SK-N-SH (cell line): ENCODE data around the gene PDIA6. TPM values are rescaled to one million over a fixed set of nuclear protein-coding genes. Genes with fewer than 3 reads are reported as not detected.
"Not testable (repeated sequence)": the region's sequence is repeated elsewhere in the genome, so short reads cannot be mapped to it uniquely, and the experiment has no call there.

ENCODE experiments used
- CTCF ChIA-PET: fragments of 300-600, 350-600 bp; formaldehyde crosslinking; extraction: SDS; loops from one replicate; lab custom pipeline; 2021; lab: Yijun Ruan, JAX
- POLR2A ChIA-PET: fragments of 350-600 bp; sonication (Branson Sonifier 250); formaldehyde crosslinking; extraction: SDS; loops from one replicate; lab custom pipeline; 2020; ENCODE audit warnings: antibody characterized with exemption, inconsistent platforms; lab: Yijun Ruan, JAX
- DNase-seq: peaks from one replicate; pipeline ENCODE4 v3.0.0; 2012
- H2AFZ ChIP-seq: fragments of 200-600 bp; sonication (generic); 2 replicates; pipeline ENCODE4 v1.8.1; 2016; ENCODE audit warnings: antibody characterized with exemption, mild to moderate bottlenecking, low read depth
- H3F3A ChIP-seq: fragments of 200-600 bp; sonication (generic); replicated peaks from 2 replicates; pipeline ENCODE3; 2016; ENCODE audit warnings: antibody characterized with exemption, mild to moderate bottlenecking; ENCODE audit not compliant: insufficient read depth
- H3K27ac ChIP-seq, 2 experiments: fragments of 200-500 bp in 1 of 2; fragments of 200-600 bp in 1 of 2; sonication (Bioruptor generic) in 1 of 2; sonication (generic), shearing (Covaris generic) in 1 of 2; 2 replicates each; pipeline versions ENCODE4 v1.5.1 to v1.6.1; 2014 to 2016; ENCODE audit warnings: low read depth in 2 of 2, inconsistent platforms in 1 of 2, low read length in 1 of 2, mild to moderate bottlenecking in 1 of 2, mixed read lengths in 1 of 2
- H3K27me3 ChIP-seq: fragments of 200-600 bp; sonication (generic), shearing (Covaris generic); 2 replicates; pipeline ENCODE4 v1.6.1; 2016; ENCODE audit warnings: mixed run types; ENCODE audit not compliant: insufficient read depth
- H3K36me3 ChIP-seq, 2 experiments: fragments of 200-500 bp in 1 of 2; fragments of 200-600 bp in 1 of 2; sonication (Bioruptor generic) in 1 of 2; sonication (generic) in 1 of 2; replicated peaks in 1 of 2; 2 replicates each; pipeline versions ENCODE3 to v1.5.1; 2014 to 2016; ENCODE audit warnings: low read length in 1 of 2, mild to moderate bottlenecking in 1 of 2; ENCODE audit not compliant: insufficient read depth in 2 of 2, control insufficient read depth in 1 of 2
- H3K4me1 ChIP-seq, 2 experiments: fragments of 200-500 bp in 1 of 2; fragments of 200-600 bp in 1 of 2; sonication (Bioruptor generic) in 1 of 2; sonication (generic), shearing (Covaris generic) in 1 of 2; 2 replicates each; pipeline versions ENCODE4 v1.5.1 to v1.6.1; 2014 to 2016; ENCODE audit warnings: low read depth in 1 of 2, low read length in 1 of 2, mixed run types in 1 of 2; ENCODE audit not compliant: insufficient read depth in 2 of 2, control insufficient read depth in 1 of 2
- H3K4me2 ChIP-seq: fragments of 200-600 bp; sonication (generic), shearing (Covaris generic); 2 replicates; pipeline ENCODE4 v1.6.1; 2017; ENCODE audit warnings: mixed run types
- H3K4me3 ChIP-seq, 2 experiments: fragments of 200-500 bp in 1 of 2; fragments of 200-600 bp in 1 of 2; sonication (Bioruptor generic) in 1 of 2; sonication (generic), shearing (Covaris generic) in 1 of 2; 2 replicates each; pipeline versions ENCODE4 v1.5.1 to v1.8.1; 2014 to 2016; ENCODE audit warnings: low read depth in 2 of 2, inconsistent platforms in 1 of 2, low read length in 1 of 2, mild to moderate bottlenecking in 1 of 2, mixed read lengths in 1 of 2, moderate library complexity in 1 of 2
- H3K79me2 ChIP-seq: fragments of 200-600 bp; sonication (generic); 2 replicates; pipeline ENCODE4 v1.8.1; 2017; ENCODE audit warnings: mild to moderate bottlenecking; ENCODE audit not compliant: insufficient read depth
- H3K9ac ChIP-seq: fragments of 200-600 bp; sonication (generic); 2 replicates; pipeline ENCODE4 v1.6.1; 2017; ENCODE audit warnings: mixed run types
- H3K9me2 ChIP-seq: fragments of 200-600 bp; sonication (generic); 2 replicates; pipeline ENCODE4 v1.6.1; 2017; ENCODE audit warnings: mixed run types
- H3K9me3 ChIP-seq: fragments of 200-600 bp; sonication (generic); 2 replicates; pipeline ENCODE4 v1.6.1; 2017; ENCODE audit warnings: mixed run types, mild to moderate bottlenecking, moderate library complexity
- H4K20me1 ChIP-seq: fragments of 200-600 bp; sonication (generic); 2 replicates; pipeline ENCODE4 v1.6.1; 2017; ENCODE audit warnings: mild to moderate bottlenecking, mixed run types; ENCODE audit not compliant: insufficient read depth
- CTCF ChIP-seq: fragments of 200-600 bp; sonication (generic); IDR thresholded peaks from 2 replicates; pipeline ENCODE4 v1.6.1; 2017; ENCODE audit warnings: antibody characterized with exemption, mild to moderate bottlenecking, moderate library complexity
- FOXJ3 ChIP-seq: sonication (generic); formaldehyde crosslinking; IDR thresholded peaks from 2 replicates; pipeline ENCODE4 v1.5.1; 2020; ENCODE audit warnings: mild to moderate bottlenecking, missing genetic modification reagents
- IRF3 ChIP-seq: fragments of 150-350 bp; IDR thresholded peaks from 2 replicates; pipeline ENCODE4 v1.6.1; 2016; ENCODE audit warnings: mild to moderate bottlenecking, low read depth, low read length
- NFIC ChIP-seq: IDR thresholded peaks from 2 replicates; pipeline ENCODE4 v1.4.0; 2012; ENCODE audit warnings: borderline replicate concordance
- PBX3 ChIP-seq: IDR thresholded peaks from 2 replicates; pipeline ENCODE4; 2012
- RAD21 ChIP-seq: IDR thresholded peaks from 2 replicates; pipeline ENCODE4 v1.6.1; 2012; ENCODE audit warnings: mild to moderate bottlenecking, low read length
- TAF1 ChIP-seq: IDR thresholded peaks from 2 replicates; pipeline ENCODE4 v1.6.1; 2012; ENCODE audit warnings: low read depth, mild to moderate bottlenecking, low read length, moderate library complexity, borderline replicate concordance
- TEAD4 ChIP-seq: IDR thresholded peaks from 2 replicates; pipeline ENCODE4 v1.4.0; 2012; ENCODE audit warnings: mild to moderate bottlenecking, borderline replicate concordance; ENCODE audit not compliant: insufficient read depth
- YY1 ChIP-seq: IDR thresholded peaks from 2 replicates; pipeline ENCODE4 v1.4.0; 2012; ENCODE audit warnings: low read depth, mild to moderate bottlenecking
- WGBS: methylation state at CpG from one replicate; pipeline ENCODE4 v1.1.6; 2017; ENCODE audit warnings: low lambda C conversion rate; 5-methylcytosine and 5-hydroxymethylcytosine counted together
- polyA plus RNA-seq, 3 experiments: library from polyadenylated mRNA; depleted of rRNA; stranded (reverse); fragments of >200 nt; gene quantifications; 2 replicates each; pipeline ENCODE4 v1.2.3, GENCODE V29; 2012

Gene PDIA6
- polyA plus RNA-seq, 1 of the 3 experiments (the other 2 are of a cell fraction), result 325 TPM

GRCh38 chr2:10814571-10815331 lies 2.2 kb upstream of the PDIA6 start (continued):
- TF ChIP-seq YY1 (no peak), TEAD4 (no peak), CTCF (0 out of 2 replicates have a peak, but pooled peaks have one; percentile 29), IRF3 (no peak), PBX3 (no peak), TAF1 (no peak)

GRCh38 chr2:10814142-10814541 lies 1.6 kb upstream of the PDIA6 start:
- Histone ChIP-seq H3K4me3 (no peak overlapping the region), H2AFZ (peak overlapping the region; percentile 60; the same call in 1 of the 2 replicates), H4K20me1 (peaks cover 26% of the 10 kb centered on the region), H3K9ac (no peak overlapping the region), H3K9me2 (no peaks in the 10 kb centered on the region), H3K4me1 (peaks cover 0 to 43% of the 10 kb centered on the region in 2 experiments; a peak in 2 of 4 replicates), H3K27me3 (peaks cover 8% of the 10 kb centered on the region; the same call in 1 of the 2 replicates), H3K4me2 (no peak overlapping the region), H3F3A (no peaks in the 10 kb centered on the region), H3K36me3 (peaks cover 0 to 10% of the 10 kb centered on the region in 2 experiments), H3K79me2 (peaks cover 33% of the 10 kb centered on the region), H3K27ac (peak overlapping the region in 1 of 2 experiments; percentile 93; a peak in 2 of 4 replicates), H3K9me3 (no peaks in the 10 kb centered on the region)
- TF ChIP-seq YY1 (no peak), NFIC (no peak), RAD21 (no peak), FOXJ3 (CRISPR knock-in tag) (no peak), IRF3 (no peak)
- WGBS, result 76% methylated on average over 10 of the region's 10 CpGs
- CTCF ChIA-PET, result interaction anchor here (0.6 to 11.4 kb wide), 5 partner anchors 18 to 348 kb away, joined by 3 to 216 read pairs (median 10); a partner anchor contains a TSS
- POLR2A ChIA-PET, result no interaction called here
- DNase-seq, result no peak

GRCh38 chr2:10813163-10814138 lies 866 bp upstream of the PDIA6 start:
- Histone ChIP-seq H3K4me1 (peaks cover 0 to 47% of the 10 kb centered on the region in 2 experiments; a peak in 2 of 4 replicates), H3K36me3 (peaks cover 0 to 11% of the 10 kb centered on the region in 2 experiments), H3K9ac (peak overlapping the region; percentile 52), H3K27ac (peak overlapping the region; percentile 48 to 93), H3K4me2 (peak overlapping the region; percentile 71), H4K20me1 (peaks cover 33% of the 10 kb centered on the region), H2AFZ (peak overlapping the region; percentile 94), H3K4me3 (peak overlapping the region; percentile 53 to 86), H3K79me2 (peaks cover 39% of the 10 kb centered on the region)
- POLR2A ChIA-PET, result interaction anchor here (0.9 to 1.5 kb wide), 3 partner anchors 17 to 531 kb away, joined by 3 to 5 read pairs (median 3); partner anchors contain the start of gene ROCK2
- not testable (repeated sequence) for DNase-seq, H3K9me3 ChIP-seq, H3K27me3 ChIP-seq, H3K9me2 ChIP-seq, H3F3A ChIP-seq
- 65% methylated on average over 37 of the region's 37 CpGs for WGBS
- CTCF ChIA-PET, result interaction anchor here (0.8 to 11.4 kb wide), 11 partner anchors 10 to 769 kb away, joined by 3 to 216 read pairs (median 8); a partner anchor contains a TSS
